Measurements from ENCODE around the gene EPHX1. TPM values are rescaled to one million over a fixed set of nuclear protein-coding genes. Genes with fewer than 3 reads are reported as not detected.
"Not testable (repeated sequence)": the region's sequence is repeated elsewhere in the genome, so short reads cannot be mapped to it uniquely, and the experiment has no call there.

EPHX1 gene
- total RNA-seq, 1 donor from 2014 or later, result 41.5 TPM

DNA sequence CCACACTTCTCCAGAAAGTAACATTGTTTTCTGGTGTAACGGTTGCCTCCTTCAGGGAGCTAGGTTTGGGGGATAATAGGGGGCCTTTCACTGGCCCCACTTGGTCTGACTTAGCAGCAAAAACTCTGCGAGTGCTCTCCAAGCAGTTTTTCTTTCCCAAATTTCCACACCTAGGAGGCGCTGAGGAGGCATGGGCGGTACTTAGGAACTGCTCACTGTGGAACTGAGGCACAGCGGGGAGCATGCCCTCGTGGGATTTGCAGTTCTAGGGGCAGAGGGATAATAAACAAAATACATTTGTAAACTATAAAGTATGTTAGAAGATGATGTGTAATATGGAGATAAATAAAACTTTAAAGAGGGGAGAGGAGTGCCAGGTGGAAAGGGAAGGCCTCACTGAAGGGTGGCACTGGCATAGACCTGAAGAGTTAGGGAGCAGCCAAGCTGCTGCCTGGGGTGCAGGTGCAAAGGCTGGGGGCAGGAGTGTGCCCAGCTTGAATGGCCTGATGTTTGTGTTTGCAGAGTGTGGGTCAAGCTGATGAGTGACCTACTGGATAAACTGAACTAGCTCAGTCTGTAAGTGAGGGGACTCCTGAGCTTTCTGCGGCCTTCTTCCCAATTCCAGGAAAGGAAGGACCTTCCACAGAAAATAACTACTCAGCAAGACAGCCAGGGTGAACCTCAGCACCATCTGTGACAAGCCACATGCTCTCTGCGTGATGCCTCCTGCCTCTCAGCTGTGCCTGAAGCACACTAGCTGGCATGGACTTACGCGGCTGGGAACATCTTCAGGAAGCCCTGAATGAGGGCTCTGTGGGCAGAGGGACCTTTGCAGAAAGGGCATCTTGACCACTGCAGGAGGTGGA, 1.9 kb downstream of the EPHX1 start:
- DNase-seq (ENCODE audit: low spot score, unreplicated experiment), result no peak
- no peaks in the 10 kb centered on the region for H3K36me3 Mint-ChIP-seq (ENCODE audit: insufficient read depth)
- peak overlapping the region; percentile 5 for H3K27ac Mint-ChIP-seq
- H3K4me1 Mint-ChIP-seq (ENCODE audit: low read depth), result peaks cover 30% of the 10 kb centered on the region
- H3K9me3 Mint-ChIP-seq (ENCODE audit: low read depth), result no peaks in the 10 kb centered on the region
- H3K27me3 Mint-ChIP-seq, result peaks cover 9% of the 10 kb centered on the region
- TF ChIP-seq, protein P1, sequence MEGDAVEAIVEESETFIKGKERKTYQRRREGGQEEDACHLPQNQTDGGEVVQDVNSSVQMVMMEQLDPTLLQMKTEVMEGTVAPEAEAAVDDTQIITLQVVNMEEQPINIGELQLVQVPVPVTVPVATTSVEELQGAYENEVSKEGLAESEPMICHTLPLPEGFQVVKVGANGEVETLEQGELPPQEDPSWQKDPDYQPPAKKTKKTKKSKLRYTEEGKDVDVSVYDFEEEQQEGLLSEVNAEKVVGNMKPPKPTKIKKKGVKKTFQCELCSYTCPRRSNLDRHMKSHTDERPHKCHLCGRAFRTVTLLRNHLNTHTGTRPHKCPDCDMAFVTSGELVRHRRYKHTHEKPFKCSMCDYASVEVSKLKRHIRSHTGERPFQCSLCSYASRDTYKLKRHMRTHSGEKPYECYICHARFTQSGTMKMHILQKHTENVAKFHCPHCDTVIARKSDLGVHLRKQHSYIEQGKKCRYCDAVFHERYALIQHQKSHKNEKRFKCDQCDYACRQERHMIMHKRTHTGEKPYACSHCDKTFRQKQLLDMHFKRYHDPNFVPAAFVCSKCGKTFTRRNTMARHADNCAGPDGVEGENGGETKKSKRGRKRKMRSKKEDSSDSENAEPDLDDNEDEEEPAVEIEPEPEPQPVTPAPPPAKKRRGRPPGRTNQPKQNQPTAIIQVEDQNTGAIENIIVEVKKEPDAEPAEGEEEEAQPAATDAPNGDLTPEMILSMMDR (IDR thresholded peaks at IDR 0.05; ENCODE audit: unreplicated experiment), result peak; percentile 52
- peak overlapping the region; percentile 87 for H3K4me3 Mint-ChIP-seq (ENCODE audit: low read depth)

DNA sequence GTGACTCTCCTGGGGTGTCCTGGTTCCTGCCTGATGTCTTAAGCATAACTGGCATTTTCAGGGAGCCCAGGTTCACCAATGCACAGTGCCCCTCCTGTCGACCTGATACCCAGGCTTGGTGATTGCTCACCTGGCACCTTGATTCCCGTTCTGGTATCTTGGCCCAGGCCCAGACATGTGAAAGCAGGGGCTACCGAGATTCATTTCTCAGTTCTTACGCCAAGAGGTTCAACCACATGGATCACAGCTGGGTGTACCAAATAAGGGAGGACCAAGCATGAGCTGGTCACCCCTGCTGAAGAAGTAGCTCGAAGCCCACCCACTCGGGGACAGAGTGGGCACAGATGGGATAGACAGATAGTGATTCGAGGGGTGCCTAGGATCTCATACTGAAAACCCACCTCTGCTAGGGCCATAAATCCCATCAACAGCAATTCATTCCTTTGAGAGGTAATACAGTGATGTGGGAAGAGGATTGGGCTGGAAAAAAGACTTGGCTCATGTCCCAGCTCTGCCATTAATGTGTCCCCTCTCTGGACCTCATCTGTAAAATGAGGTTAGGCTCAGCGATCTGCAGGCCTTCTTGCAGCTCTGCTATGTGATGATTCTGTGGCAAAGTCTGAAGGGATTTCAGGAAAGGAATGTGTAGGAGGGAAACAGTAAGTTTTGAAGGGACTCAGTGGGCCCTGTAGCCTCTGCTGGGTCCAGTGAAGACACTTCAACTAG, 2.7 kb downstream of the EPHX1 start:
- TF ChIP-seq, protein P1 (IDR thresholded peaks at IDR 0.05; ENCODE audit: unreplicated experiment), result no peak
- no peak for DNase-seq (ENCODE audit: low spot score, unreplicated experiment)
- peaks cover 34% of the 10 kb centered on the region for H3K4me1 Mint-ChIP-seq (ENCODE audit: low read depth)
- no peaks in the 10 kb centered on the region for H3K9me3 Mint-ChIP-seq (ENCODE audit: low read depth)
- H3K36me3 Mint-ChIP-seq (ENCODE audit: insufficient read depth), result no peaks in the 10 kb centered on the region
- peaks cover 9% of the 10 kb centered on the region for H3K27me3 Mint-ChIP-seq
- no peak overlapping the region for H3K4me3 Mint-ChIP-seq (ENCODE audit: low read depth)
- peak overlapping the region; percentile 15 for H3K27ac Mint-ChIP-seq

DNA sequence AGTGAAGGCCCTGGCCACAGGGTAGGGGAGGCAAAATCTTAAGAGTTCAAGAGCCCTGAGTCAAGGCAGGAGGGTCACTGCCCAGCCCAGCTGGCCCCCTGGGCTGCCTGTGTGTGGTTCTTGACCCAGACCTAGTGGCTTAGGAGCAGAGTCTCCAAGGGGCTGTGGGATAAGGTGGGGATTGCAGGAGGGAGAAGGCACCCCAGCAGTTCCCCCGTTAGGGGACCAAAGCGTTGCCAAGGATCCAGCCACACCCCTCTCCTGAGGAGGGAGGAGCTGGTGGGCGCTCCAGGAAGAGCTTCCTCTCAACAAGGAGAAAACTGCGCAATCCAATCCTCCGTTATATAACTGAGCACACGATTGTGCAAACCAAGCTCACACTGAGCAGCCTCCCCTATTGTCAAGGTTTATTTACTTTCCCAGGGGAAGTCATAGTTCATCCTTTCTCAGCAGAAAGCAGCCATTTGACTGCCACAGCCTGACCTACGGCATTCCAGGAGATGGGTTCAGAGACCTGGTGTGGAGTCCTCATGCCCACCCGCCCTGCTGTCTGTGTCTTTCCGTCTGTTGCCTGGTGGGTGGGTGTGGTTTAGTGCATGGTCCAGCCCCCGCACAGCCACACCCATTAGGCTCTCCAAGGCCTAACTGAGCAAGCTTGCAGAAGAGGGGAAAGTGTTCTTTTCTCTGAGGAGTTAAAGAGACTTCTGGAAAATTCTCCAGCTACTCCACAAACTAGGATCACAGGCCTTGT, 3.5 kb downstream of the EPHX1 start:
- H3K27ac Mint-ChIP-seq, result peak overlapping the region; percentile 15
- DNase-seq (ENCODE audit: low spot score, unreplicated experiment), result no peak
- TF ChIP-seq, protein P1 (IDR thresholded peaks at IDR 0.05; ENCODE audit: unreplicated experiment), result no peak
- peaks cover 40% of the 10 kb centered on the region for H3K4me1 Mint-ChIP-seq (ENCODE audit: low read depth)
- H3K27me3 Mint-ChIP-seq, result peaks cover 5% of the 10 kb centered on the region
- no peak overlapping the region for H3K4me3 Mint-ChIP-seq (ENCODE audit: low read depth)
- no peaks in the 10 kb centered on the region for H3K36me3 Mint-ChIP-seq (ENCODE audit: insufficient read depth)
- no peaks in the 10 kb centered on the region for H3K9me3 Mint-ChIP-seq (ENCODE audit: low read depth)

DNA sequence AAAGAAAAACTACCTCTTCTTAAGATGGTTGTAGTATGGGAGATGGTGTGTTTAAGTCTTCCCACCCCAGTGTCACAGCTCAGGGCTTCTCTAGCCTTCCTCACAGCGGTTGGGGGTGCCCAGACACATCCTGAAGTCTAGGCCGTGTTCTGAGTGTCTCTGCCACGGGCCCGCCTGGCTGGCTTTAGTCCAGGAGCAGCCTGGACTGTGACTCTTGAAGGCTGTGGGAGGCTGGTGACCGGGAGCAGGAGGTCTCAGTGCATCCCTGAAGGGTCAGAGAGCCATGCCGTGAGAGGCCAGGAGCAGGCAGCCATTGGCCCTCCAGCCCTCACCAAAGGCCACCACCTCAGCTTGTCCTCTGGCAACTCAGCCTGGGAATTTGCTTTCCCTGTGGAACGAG, 4.5 kb downstream of the EPHX1 start:
- H3K27me3 Mint-ChIP-seq, result no peaks in the 10 kb centered on the region
- no peak for DNase-seq (ENCODE audit: low spot score, unreplicated experiment)
- peaks cover 40% of the 10 kb centered on the region for H3K4me1 Mint-ChIP-seq (ENCODE audit: low read depth)
- no peaks in the 10 kb centered on the region for H3K9me3 Mint-ChIP-seq (ENCODE audit: low read depth)
- no peak overlapping the region for H3K4me3 Mint-ChIP-seq (ENCODE audit: low read depth)
- TF ChIP-seq, protein P1 (IDR thresholded peaks at IDR 0.05; ENCODE audit: unreplicated experiment), result no peak
- no peak overlapping the region for H3K27ac Mint-ChIP-seq
- no peaks in the 10 kb centered on the region for H3K36me3 Mint-ChIP-seq (ENCODE audit: insufficient read depth)

DNA sequence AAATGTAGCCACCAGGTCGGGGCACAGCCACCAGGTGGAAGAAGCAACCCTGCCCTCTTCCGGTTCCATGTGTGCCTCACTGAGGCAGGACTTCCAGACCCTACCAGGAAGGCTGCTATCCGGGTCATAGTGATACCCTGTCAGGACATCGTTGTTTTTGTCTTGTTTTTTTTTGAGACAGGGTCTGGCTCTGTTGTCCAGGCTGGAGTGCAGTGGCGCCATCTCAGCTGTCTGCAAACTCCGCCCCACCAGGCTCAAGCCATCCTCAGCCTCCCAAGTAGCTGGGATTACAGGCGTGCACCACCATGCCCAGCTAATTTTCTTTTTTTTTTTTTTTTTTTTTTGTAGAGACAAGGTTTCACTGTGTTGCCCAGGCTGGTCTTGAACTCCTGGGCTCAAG, 5.2 kb downstream of the EPHX1 start:
- H3K36me3 Mint-ChIP-seq (ENCODE audit: insufficient read depth); H3K9me3 Mint-ChIP-seq (ENCODE audit: low read depth); DNase-seq (ENCODE audit: low spot score, unreplicated experiment); H3K27ac Mint-ChIP-seq; H3K27me3 Mint-ChIP-seq; H3K4me3 Mint-ChIP-seq (ENCODE audit: low read depth): not testable (repeated sequence)
- H3K4me1 Mint-ChIP-seq (ENCODE audit: low read depth), result peaks cover 40% of the 10 kb centered on the region

Measured in progenitor cell of endocrine pancreas (in vitro differentiated cells).